HepG2 (cell line): ENCODE results near the gene TBL3. TPM values are rescaled to one million over a fixed set of nuclear protein-coding genes. Genes with fewer than 3 reads are reported as not detected.

ENCODE experiments used
- ATAC-seq: fragments of 200-7000 bp; cut with Tn5 transposase; 3 replicates; pipeline ENCODE4 v1.9.1; 2020; ENCODE audit warnings: mild to moderate bottlenecking, moderate library complexity
- BruUV-seq: library from RNA; stranded (reverse); fragments of 400-500 nt; replicated peaks from 2 replicates; lab custom pipeline; 2021; lab: Mats Ljungman, UMichigan
- CTCF ChIA-PET: fragments of 300-600 bp; formaldehyde crosslinking; extraction: SDS; loops from one replicate; lab custom pipeline; 2021; ENCODE audit warnings: low total read pairs, inconsistent platforms, low intra/inter-chr PET ratio; lab: Yijun Ruan, JAX
- POLR2A ChIA-PET: fragments of 350-600 bp; sonication (Branson Sonifier 250); formaldehyde crosslinking; loops from one replicate; lab custom pipeline; 2020; ENCODE audit warnings: antibody characterized with exemption, inconsistent platforms; lab: Yijun Ruan, JAX
- DNase-seq: peaks from one replicate; pipeline ENCODE4 v3.0.0-alpha.2; 2015; ENCODE audit warnings: low spot score
- FAIRE-seq: peaks from 3 replicates; lab custom pipeline; 2011; peaks lifted over from hg19 to GRCh38; lab: Jason Lieb, UNC
- H2AFZ ChIP-seq: one replicate; pipeline ENCODE4 v1.6.1; 2011; ENCODE audit warnings: low read length, inconsistent platforms
- H3K27ac ChIP-seq: fragments of 300-600 bp; 3 replicates; pipeline ENCODE4 v1.8.0; 2011; ENCODE audit warnings: mixed run types, mild to moderate bottlenecking, mixed read lengths, low read length, inconsistent platforms; ENCODE audit not compliant: insufficient read depth; ENCODE audit errors: extremely low read length
- H3K27me3 ChIP-seq, 2 experiments: fragments of 200-600 bp in 1 of 2; 2 replicates in 1 of 2; 3 replicates in 1 of 2; pipeline versions ENCODE4 v1.6.0 to v1.8.0; 2011; ENCODE audit warnings: low read length in 2 of 2, mild to moderate bottlenecking in 2 of 2, moderate library complexity in 2 of 2, inconsistent platforms in 1 of 2; ENCODE audit not compliant: insufficient read depth in 2 of 2, control insufficient read depth in 1 of 2
- H3K36me3 ChIP-seq, 2 experiments: fragments of 200-600 bp in 1 of 2; replicated peaks in 1 of 2; 2 replicates in 1 of 2; 3 replicates in 1 of 2; pipeline versions ENCODE4 v1.5.1 to v1.8.0; 2011; ENCODE audit warnings: low read length in 2 of 2, inconsistent platforms in 1 of 2; ENCODE audit not compliant: insufficient read depth in 2 of 2, control insufficient read depth in 1 of 2
- H3K4me1 ChIP-seq: 2 replicates; pipeline ENCODE4 v1.5.1; 2012; ENCODE audit warnings: low read length, inconsistent platforms; ENCODE audit not compliant: insufficient read depth
- H3K4me2 ChIP-seq: 2 replicates; pipeline ENCODE4 v1.6.0; 2011; ENCODE audit warnings: low read depth, low read length, inconsistent platforms
- H3K4me3 ChIP-seq, 3 experiments: fragments of 200-600 bp in 1 of 3; sonication (generic), shearing (Covaris generic) in 1 of 3; replicated peaks in 1 of 3; 2 replicates each; pipeline ENCODE4 v1.5.1; 2011 to 2016; ENCODE audit warnings: low read length in 3 of 3, inconsistent platforms in 2 of 3, low read depth in 2 of 3, mild to moderate bottlenecking in 2 of 3, control low read depth in 1 of 3, mixed read lengths in 1 of 3; ENCODE audit not compliant: insufficient read depth in 1 of 3
- H3K79me2 ChIP-seq: one replicate; pipeline ENCODE4 v1.6.1; 2011; ENCODE audit warnings: low read length, inconsistent platforms; ENCODE audit not compliant: insufficient read depth
- H3K9ac ChIP-seq: 2 replicates; pipeline ENCODE4 v1.6.0; 2011; ENCODE audit warnings: mild to moderate bottlenecking, low read depth, low read length, inconsistent platforms; ENCODE audit not compliant: insufficient read depth
- H3K9me3 ChIP-seq: 2 replicates; pipeline ENCODE4 v1.5.1; 2012; ENCODE audit warnings: mild to moderate bottlenecking, low read length
- H4K20me1 ChIP-seq: 2 replicates; pipeline ENCODE4 v1.6.0; 2011; ENCODE audit warnings: inconsistent platforms, mild to moderate bottlenecking, low read length, moderate library complexity; ENCODE audit not compliant: insufficient read depth
- CENPT ChIP-seq: sonication (generic); formaldehyde crosslinking; IDR thresholded peaks from 2 replicates; pipeline ENCODE4 v1.8.0; 2022; ENCODE audit warnings: low read depth, mild to moderate bottlenecking, moderate library complexity, missing genetic modification reagents
- HNF4G ChIP-seq, 2 experiments: sonication (generic) in 1 of 2; formaldehyde crosslinking in 1 of 2; IDR thresholded peaks; 2 replicates each; pipeline versions ENCODE4 v1.4.0 to v1.6.1; 2011 to 2020; ENCODE audit warnings: borderline replicate concordance in 2 of 2, low read depth in 2 of 2, mild to moderate bottlenecking in 2 of 2, low read length in 1 of 2, missing genetic modification reagents in 1 of 2, moderate library complexity in 1 of 2
- NR0B2 ChIP-seq: sonication (generic); formaldehyde crosslinking; IDR thresholded peaks from 2 replicates; pipeline ENCODE4 v1.4.0; 2020; ENCODE audit warnings: mild to moderate bottlenecking, missing genetic modification reagents
- SP4 ChIP-seq: sonication (generic); formaldehyde crosslinking; IDR thresholded peaks from 2 replicates; pipeline ENCODE4 v1.8.1; 2023; ENCODE audit warnings: mild to moderate bottlenecking, missing genetic modification reagents
- ZNF530 ChIP-seq: sonication (generic); formaldehyde crosslinking; IDR thresholded peaks from 2 replicates; pipeline ENCODE4 v1.5.0; 2020; ENCODE audit warnings: low read depth, mild to moderate bottlenecking, missing genetic modification reagents
- ZSCAN31 ChIP-seq: sonication (generic); formaldehyde crosslinking; IDR thresholded peaks from 2 replicates; pipeline ENCODE4 v1.5.0; 2020; ENCODE audit warnings: low read depth, mild to moderate bottlenecking, missing genetic modification reagents
- WGBS: methylation state at CpG from one replicate; pipeline ENCODE4 v1.1.6; 2017; ENCODE audit warnings: low lambda C conversion rate; 5-methylcytosine and 5-hydroxymethylcytosine counted together
- in situ Hi-C: cut with HindIII; loops from 2 replicates; pipeline ENCODE4 v1.10.0; 2017; ENCODE audit warnings: low pct_unique_long_range_greater_than_20kb; ENCODE audit not compliant: extremely low pct_ligation_motif_present
- intact Hi-C: fragments of 100-400 bp; cut with micrococcal nuclease; formaldehyde crosslinking; loops from one replicate; pipeline ENCODE4 v1.10.0; 2022; ENCODE audit not compliant: unreplicated experiment
- polyA plus RNA-seq, 8 experiments: library from polyadenylated mRNA; depleted of rRNA in 3 of 8; stranded (reverse) in 7 of 8; unstranded in 1 of 8; fragments of >200 nt; fragmentation: Illumina TruSeq in 4 of 8; extraction: Trizol in 4 of 8; gene quantifications; 2 replicates each; pipeline versions ENCODE4 v1.2.1 to v1.2.3, GENCODE V29; 2011 to 2016; ENCODE audit warnings: low read depth in 4 of 8, missing spikeins in 1 of 8, mixed read lengths in 1 of 8; ENCODE audit not compliant: insufficient read depth in 1 of 8
- total RNA-seq, 5 experiments: library from RNA; depleted of rRNA; stranded (reverse); fragments of >200 nt; fragmentation: Illumina TruSeq; extraction: Trizol; gene quantifications; 2 replicates each; pipeline ENCODE4 v1.2.3, GENCODE V29; 2016; ENCODE audit warnings: low read depth in 1 of 5

Gene TBL3
- total and polyA plus RNA-seq, 2 of the 13 experiments (the other 11 are each of a cell fraction or from before 2014, with no cell fraction given) = 16.8 to 38.0 TPM

DNA sequence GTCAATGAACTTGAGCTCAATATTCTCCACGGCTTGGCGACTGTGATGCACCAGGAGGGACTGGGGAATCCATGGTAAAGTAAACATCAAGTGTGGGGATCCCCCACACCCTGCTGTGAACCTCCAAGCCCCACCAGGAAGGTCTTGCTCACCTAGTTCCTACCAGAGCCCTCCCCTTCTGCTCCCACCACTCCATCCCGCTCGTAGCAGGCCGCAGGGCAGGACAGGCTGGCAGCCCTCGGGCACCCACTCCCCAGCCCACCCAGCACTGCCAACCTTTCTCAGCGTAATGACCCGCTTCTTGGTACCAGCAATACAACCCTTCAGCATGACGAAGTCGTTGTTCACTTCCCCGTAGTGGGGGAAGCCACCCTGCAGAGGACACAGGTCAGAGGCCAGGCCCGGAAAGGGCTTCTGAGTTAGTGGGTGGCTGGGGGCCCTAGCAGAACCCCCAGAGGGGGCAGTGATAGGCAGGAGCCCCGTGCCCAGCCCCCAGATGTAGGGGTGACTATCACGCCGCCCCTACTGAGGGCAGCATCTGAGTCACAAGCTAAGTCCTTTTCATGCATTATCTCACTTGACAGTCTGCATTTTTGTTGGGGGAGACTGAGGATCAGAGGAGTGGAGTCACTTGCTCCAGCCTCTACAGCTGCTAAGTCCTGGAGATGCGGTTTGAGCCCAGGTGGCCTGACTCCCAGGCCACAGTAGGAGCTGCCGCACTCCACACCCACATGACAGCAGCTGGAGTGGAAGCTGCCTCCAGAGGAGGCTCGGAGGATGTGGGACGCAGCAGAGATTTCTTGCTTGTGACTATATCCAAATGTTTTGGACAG lies 26.1 kb upstream of the TBL3 start:
- CTCF ChIA-PET = no interaction called here
- POLR2A ChIA-PET = interaction anchor here (1.0 to 3.2 kb wide), 9 partner anchors 10 to 1141 kb away, joined by 3 to 18 read pairs (median 4); partner anchors contain the start of genes RPS2, TBL3 and TRAF7
- Histone ChIP-seq H4K20me1 (no peaks in the 10 kb centered on the region; the same call in 1 of the 2 replicates), H3K4me3 (no peak overlapping the region), H3K27ac (no peak overlapping the region), H3K4me2 (peak overlapping the region; percentile 27; the same call in 1 of the 2 replicates), H2AFZ (no peak overlapping the region), H3K79me2 (peaks cover 14% of the 10 kb centered on the region), H3K36me3 (no peaks in the 10 kb centered on the region), H3K4me1 (peaks cover 47% of the 10 kb centered on the region), H3K9ac (no peak overlapping the region)
- intact Hi-C loops = no loop called here
- 55% methylated on average over 10 of the region's 19 CpGs for WGBS
- no peak for DNase-seq
- no TSS peak for BruUV-seq
- no peak for TF ChIP-seq HNF4G (IDR thresholded peaks at IDR 0.05; ENCODE audit: borderline replicate concordance, low read depth, low read length)
- TF ChIP-seq HNF4G (CRISPR knock-in tag; IDR thresholded peaks at IDR 0.05; ENCODE audit: borderline replicate concordance, low read depth) = no peak
- no peak for TF ChIP-seq SP4 (CRISPR knock-in tag)
- no peak for TF ChIP-seq NR0B2 (CRISPR knock-in tag)
- TF ChIP-seq CENPT (CRISPR knock-in tag) = no peak
- no peak for TF ChIP-seq ZNF530 (CRISPR knock-in tag)
- TF ChIP-seq ZSCAN31 (CRISPR knock-in tag) = no peak
- TF ChIP-seq, all 625 proteins: peak for 0
- no peaks in the 10 kb centered on the region for H3K9me3 ChIP-seq
- ATAC-seq (no peak), FAIRE-seq (no peak)
- H3K27me3 ChIP-seq = peaks cover 0 to 5% of the 10 kb centered on the region in 2 experiments; a peak in 1 of 5 replicates
- in situ Hi-C loops = no loop called here
